Stimulated activated CD8-positive, alpha-beta memory T cell treated with anti-CD3 and anti-CD28 coated beads, Interleukin-15, amount 100 ng/mL, for 24 hours (primary cell): ENCODE data around the gene PEX7.
"Not testable (repeated sequence)": the region's sequence is repeated elsewhere in the genome, so short reads cannot be mapped to it uniquely, and the experiment has no call there.

Experiments
- DNase-seq: peaks from one replicate; pipeline ENCODE4 v3.0.0-alpha.2; 2020; ENCODE audit warnings: low read depth

The PEX7 gene

GRCh38 chr6:136897071-136897470 is 74.7 kb downstream of the PEX7 start:
- no peak for DNase-seq

- DNase-seq: no peak
These were observed 78.9 kb downstream of the PEX7 start for GRCh38 chr6:136901212-136901784.

GRCh38 chr6:136904477-136904876 is 82.1 kb downstream of the PEX7 start:
- DNase-seq: not testable (repeated sequence)

GRCh38 chr6:136914947-136915346 is 92.6 kb downstream of the PEX7 start:
- DNase-seq: no peak

GRCh38 chr6:136918706-136919105 is 96.3 kb downstream of the PEX7 start:
- DNase-seq: no peak

GRCh38 chr6:136920216-136920615 is 97.8 kb downstream of the PEX7 start:
- DNase-seq: no peak

GRCh38 chr6:136920671-136921380 is 98.4 kb downstream of the PEX7 start:
- no peak for DNase-seq

GRCh38 chr6:136921381-136921935 is 99.1 kb downstream of the PEX7 start:
- DNase-seq: no peak

GRCh38 chr6:136921936-136922684 is 99.7 kb downstream of the PEX7 start, which contains the start of gene SLC35D3:
Gene SLC35D3 (plus strand): TSS chr6:136922301. CDS start chr6:136922429, 128 bp downstream.
- no peak for DNase-seq

- no peak for DNase-seq
These were observed 100.3 kb downstream of the PEX7 start for GRCh38 chr6:136922685-136923006.

- no peak for DNase-seq
These were observed 100.9 kb downstream of the PEX7 start for GRCh38 chr6:136923116-136923953.

- no peak for DNase-seq
These were observed 101.7 kb downstream of the PEX7 start for GRCh38 chr6:136923954-136924673.

GRCh38 chr6:136926383-136926782 is 104.0 kb downstream of the PEX7 start:
- no peak for DNase-seq

- DNase-seq: no peak
These were observed 104.9 kb downstream of the PEX7 start for GRCh38 chr6:136927292-136927691.

GRCh38 chr6:136930528-136930927 is 108.1 kb downstream of the PEX7 start:
- no peak for DNase-seq

GRCh38 chr6:136932599-136932998 is 110.2 kb downstream of the PEX7 start:
- no peak for DNase-seq

- no peak for DNase-seq
These were observed 122.7 kb downstream of the PEX7 start for GRCh38 chr6:136945072-136945471.

GRCh38 chr6:136945711-136946121 is 123.3 kb downstream of the PEX7 start:
- no peak for DNase-seq

GRCh38 chr6:136947037-136947436 is 124.6 kb downstream of the PEX7 start:
- DNase-seq: no peak

GRCh38 chr6:136949957-136950356 is 127.6 kb downstream of the PEX7 start:
- not testable (repeated sequence) for DNase-seq

GRCh38 chr6:136950436-136951126 is 128.2 kb downstream of the PEX7 start:
- no peak for DNase-seq
